Right lobe of liver (tissue), 6 donors: ENCODE results near the gene PICK1. TPM values are rescaled to one million over a fixed set of nuclear protein-coding genes. Genes with fewer than 3 reads are reported as not detected.
A peak's percentile ranks its signal among the peaks of the same experiment; 100 is the strongest.

ENCODE experiments used
- ATAC-seq, 4 donors: fragments of 200-7000 bp; cut with Tn5 transposase; one replicate each; pipeline ENCODE4 v1.9.1; 2020; ENCODE audit warnings: mild to moderate bottlenecking in 4 of 4, moderate library complexity in 4 of 4
- DNase-seq, 3 donors: peaks; one replicate each; pipeline ENCODE4 v3.0.0-alpha.2; 2020
- H3K27ac ChIP-seq, 3 donors: fragments of 200-600 bp; one replicate each; pipeline ENCODE4 v1.8.0; 2022
- H3K27me3 ChIP-seq, 2 donors: fragments of 200-600 bp; one replicate each; pipeline ENCODE4 v1.8.0; 2022
- H3K36me3 ChIP-seq, 4 donors: fragments of 200-600 bp; sonication (generic) in 1 of 4; one replicate each; pipeline versions ENCODE4 v1.5.1 to v1.8.0; 2017 to 2022; ENCODE audit warnings: control low read depth in 1 of 4
- H3K4me1 ChIP-seq, 4 donors: fragments of 200-600 bp; sonication (generic) in 1 of 4; one replicate each; pipeline versions ENCODE4 v1.5.1 to v1.8.0; 2017 to 2022; ENCODE audit warnings: control low read depth in 1 of 4
- H3K4me3 ChIP-seq, 3 donors: fragments of 200-600 bp; one replicate each; pipeline ENCODE4 v1.8.0; 2022
- H3K9me3 ChIP-seq, 4 donors: fragments of 200-600 bp; sonication (generic) in 1 of 4; one replicate each; pipeline versions ENCODE4 v1.5.1 to v1.8.0; 2017 to 2022; ENCODE audit warnings: control low read depth in 1 of 4
- CTCF ChIP-seq, 4 donors: fragments of 200-600 bp in 3 of 4; fragments of 450-650 bp in 1 of 4; IDR thresholded peaks; one replicate each; pipeline versions ENCODE4 v1.5.1 to v1.8.0; 2016 to 2022; ENCODE audit warnings: antibody characterized with exemption in 4 of 4, mild to moderate bottlenecking in 2 of 4
- POLR2A ChIP-seq: fragments of 450-650 bp; IDR thresholded peaks from one replicate; pipeline ENCODE4 v1.6.1; 2017; ENCODE audit warnings: antibody characterized with exemption, mild to moderate bottlenecking
- WGBS: methylation state at CpG from one replicate; pipeline ENCODE4 v1.1.6; 2018; ENCODE audit warnings: low coverage, low lambda C conversion rate; ENCODE audit not compliant: insufficient coverage; ENCODE audit errors: missing lambda C conversion rate; 5-methylcytosine and 5-hydroxymethylcytosine counted together
- intact Hi-C, 2 donors: fragments of 100-400 bp; cut with DNase I; formaldehyde crosslinking; loops; one replicate each; pipeline versions ENCODE4 v1.11.2 to v1.14.1; 2022
- total RNA-seq, 6 experiments: library from RNA; depleted of rRNA in 2 of 6; stranded (reverse); fragments of >200 nt in 2 of 6; fragmentation: NEBNext Ultra II Directional in 3 of 6; extraction: Animal tissue kit (Norgen Biotek cat#: 25700) in 3 of 6; gene quantifications; one replicate each; pipeline versions ENCODE4 v1.1.0 to v1.2.4, GENCODE V29; 2016 to 2023
- donor health status: DM: no; HTN: yes; CAD: no.
- donor health status: DM: no; HTN: no; CAD: no.
- donor health status: DM: no; HTN: no; CAD: no.
- donor health status: DM: no; HTN: yes; CAD: no.
- donor health status: DM: no; HTN: yes; CAD: no.

PICK1 gene
- total RNA-seq, 6 experiments from 2014 or later: 13.0 to 26.4 (median 20.3) TPM

- ATAC-seq (no peak), DNase-seq (no peak)
- H3K27ac ChIP-seq: no peak overlapping the region
- no peaks in the 10 kb centered on the region for H3K36me3 ChIP-seq
- intact Hi-C loops: no loop called here
- H3K4me1 ChIP-seq: no peaks in the 10 kb centered on the region
- WGBS: 80% methylated on average over 18 of the region's 20 CpGs
- no peaks in the 10 kb centered on the region for H3K9me3 ChIP-seq
- TF ChIP-seq CTCF (IDR thresholded peaks at IDR 0.05) (no peak), POLR2A (no peak)
- H3K27me3 ChIP-seq: no peaks in the 10 kb centered on the region
- H3K4me3 ChIP-seq: no peak overlapping the region
Observed at GRCh38 chr22:38040953-38041759, 16.0 kb upstream of the PICK1 start.

GRCh38 chr22:38041760-38042487 lies 15.3 kb upstream of the PICK1 start:
- WGBS: 80% methylated on average over 1 of the region's 5 CpGs
- Histone ChIP-seq H3K4me1 (no peaks in the 10 kb centered on the region), H3K9me3 (no peaks in the 10 kb centered on the region), H3K27me3 (no peaks in the 10 kb centered on the region), H3K36me3 (no peaks in the 10 kb centered on the region), H3K4me3 (no peak overlapping the region), H3K27ac (no peak overlapping the region)
- peak; percentile 14 to 64 (median 38) for ATAC-seq
- intact Hi-C loops: no loop called here
- DNase-seq: no peak
- TF ChIP-seq POLR2A (no peak), CTCF (IDR thresholded peaks at IDR 0.05) (no peak)

GRCh38 chr22:38042488-38042790 lies 14.8 kb upstream of the PICK1 start:
- intact Hi-C loops: no loop called here
- Histone ChIP-seq H3K27ac (no peak overlapping the region), H3K36me3 (no peaks in the 10 kb centered on the region), H3K9me3 (no peaks in the 10 kb centered on the region), H3K4me3 (no peak overlapping the region), H3K4me1 (no peaks in the 10 kb centered on the region), H3K27me3 (no peaks in the 10 kb centered on the region)
- DNase-seq: no peak
- ATAC-seq: peak in 1 of 4 donors; percentile 38
- TF ChIP-seq CTCF (IDR thresholded peaks at IDR 0.05) (no peak), POLR2A (no peak)
- 33% methylated on average over 1 of the region's 1 CpG for WGBS

- no peaks in the 10 kb centered on the region for H3K9me3 ChIP-seq
- 89% methylated on average over 9 of the region's 16 CpGs for WGBS
- H3K27me3 ChIP-seq: no peaks in the 10 kb centered on the region
- no peak for TF ChIP-seq CTCF (IDR thresholded peaks at IDR 0.05)
- TF ChIP-seq POLR2A: no peak
- ATAC-seq: peak in 1 of 4 donors; percentile 10
- H3K36me3 ChIP-seq: no peaks in the 10 kb centered on the region
- H3K27ac ChIP-seq: no peak overlapping the region
- no peak for DNase-seq
- no peak overlapping the region for H3K4me3 ChIP-seq
- intact Hi-C loops: no loop called here
- no peaks in the 10 kb centered on the region for H3K4me1 ChIP-seq
Observed at GRCh38 chr22:38043151-38044039, 13.8 kb upstream of the PICK1 start.
